Activated CD4-positive, CD25-positive, alpha-beta regulatory T cell treated with anti-CD3 and anti-CD28 coated beads, Interleukin-2, amount 50 U/mL, for 72 hours (primary cell): Measurements from ENCODE around the gene SEMA4B.
"Not testable (repeated sequence)": the region's sequence is repeated elsewhere in the genome, so short reads cannot be mapped to it uniquely, and the experiment has no call there.

Experiments used
- DNase-seq: peaks from one replicate; pipeline ENCODE4 v3.0.0; 2021

Gene SEMA4B

DNA sequence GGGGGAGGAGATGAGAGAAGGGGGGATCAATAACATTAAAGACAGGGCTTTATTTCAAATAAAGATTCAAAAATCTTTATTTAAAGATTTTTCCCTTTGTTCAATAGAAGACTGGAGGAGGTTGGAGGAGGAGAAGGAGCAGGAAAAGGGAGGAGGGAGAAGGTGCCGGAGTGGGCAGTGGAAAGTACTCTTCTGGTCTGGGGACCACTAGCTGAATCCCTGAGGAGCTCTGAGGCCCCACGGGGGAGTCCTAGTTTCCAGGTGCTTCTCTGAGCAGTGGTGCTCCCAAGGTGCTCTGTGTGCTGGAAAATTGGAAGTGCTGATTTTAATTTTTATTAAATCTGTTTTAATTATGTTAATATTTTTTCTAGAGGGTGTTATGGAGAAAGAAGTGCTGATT, 19.4 kb upstream of the SEMA4B start:
- DNase-seq: no peak

DNA sequence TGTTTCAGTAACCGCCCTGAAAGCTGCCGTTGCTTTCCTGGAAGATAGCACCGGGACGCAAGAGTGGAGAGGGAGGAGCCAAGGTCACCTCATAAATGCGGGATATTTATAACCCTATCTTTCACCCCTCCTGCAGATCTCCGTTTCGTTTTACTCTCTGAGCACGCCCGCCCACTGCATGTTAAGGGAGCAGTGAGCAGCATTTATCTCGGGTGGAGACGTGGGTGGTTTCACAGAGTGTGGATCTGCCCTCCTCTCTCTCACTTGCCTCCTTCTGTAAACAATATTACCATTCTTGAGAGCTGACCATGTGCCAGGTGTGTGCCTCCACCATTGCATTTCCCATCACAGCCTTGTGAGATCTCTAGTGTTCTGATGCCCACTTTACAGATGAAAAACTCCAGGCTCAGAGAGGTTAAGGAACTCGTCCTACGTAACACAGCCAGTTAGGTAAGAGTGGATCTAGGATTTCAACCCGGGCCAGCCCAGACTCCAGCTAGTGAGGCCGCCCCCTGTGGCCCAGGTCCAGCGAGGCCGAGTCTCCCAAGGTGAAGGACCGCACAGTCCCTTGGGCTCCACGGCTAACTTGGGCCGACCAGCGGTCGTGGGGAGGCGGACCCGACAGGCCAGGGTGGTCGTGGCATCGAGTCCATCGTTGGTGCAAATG, 16.9 kb upstream of the SEMA4B start:
- DNase-seq: no peak

DNA sequence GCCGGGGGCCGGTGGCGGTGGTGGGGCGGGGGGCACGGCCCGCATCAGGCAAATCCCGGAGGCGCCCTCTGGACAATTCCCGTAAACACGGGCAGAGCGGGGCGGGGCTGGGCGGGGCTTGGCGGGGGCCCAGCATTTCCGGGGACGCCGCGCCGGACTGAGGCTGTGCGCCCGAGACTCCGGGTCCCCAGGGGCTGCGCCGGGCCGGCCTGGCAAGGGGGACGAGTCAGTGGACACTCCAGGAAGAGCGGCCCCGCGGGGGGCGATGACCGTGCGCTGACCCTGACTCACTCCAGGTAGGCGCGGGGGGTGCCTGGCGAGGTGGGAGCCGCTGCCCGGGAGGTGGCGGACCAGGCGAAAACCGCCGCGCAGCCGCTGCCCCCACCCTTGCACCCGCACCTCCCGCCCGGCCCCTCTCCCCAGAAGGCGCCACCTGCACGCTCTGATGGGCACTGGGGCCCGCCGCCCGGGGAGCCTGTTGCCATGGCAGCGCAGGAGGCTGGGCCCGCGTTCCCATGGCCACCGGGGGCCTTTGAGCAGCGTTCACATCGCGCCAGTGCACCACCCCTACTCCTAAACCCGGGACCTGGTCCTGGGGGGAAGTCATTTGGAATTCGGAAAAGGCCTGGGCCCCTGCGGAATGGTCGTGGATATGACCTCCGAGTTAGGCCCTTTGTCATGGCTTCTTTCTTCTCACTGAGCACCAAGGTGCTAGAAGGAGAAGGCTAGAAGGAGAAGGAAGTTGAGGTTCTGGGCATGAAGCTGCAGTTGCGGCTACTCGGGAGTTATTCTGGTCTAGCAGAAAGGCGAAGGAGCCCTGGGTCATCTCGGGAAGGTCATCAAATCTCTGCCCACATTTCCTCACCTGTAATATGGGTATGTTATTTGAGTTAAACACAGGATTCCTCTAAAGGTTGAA, 16.1 kb upstream of the SEMA4B start:
- peak; percentile 57 for DNase-seq

DNA sequence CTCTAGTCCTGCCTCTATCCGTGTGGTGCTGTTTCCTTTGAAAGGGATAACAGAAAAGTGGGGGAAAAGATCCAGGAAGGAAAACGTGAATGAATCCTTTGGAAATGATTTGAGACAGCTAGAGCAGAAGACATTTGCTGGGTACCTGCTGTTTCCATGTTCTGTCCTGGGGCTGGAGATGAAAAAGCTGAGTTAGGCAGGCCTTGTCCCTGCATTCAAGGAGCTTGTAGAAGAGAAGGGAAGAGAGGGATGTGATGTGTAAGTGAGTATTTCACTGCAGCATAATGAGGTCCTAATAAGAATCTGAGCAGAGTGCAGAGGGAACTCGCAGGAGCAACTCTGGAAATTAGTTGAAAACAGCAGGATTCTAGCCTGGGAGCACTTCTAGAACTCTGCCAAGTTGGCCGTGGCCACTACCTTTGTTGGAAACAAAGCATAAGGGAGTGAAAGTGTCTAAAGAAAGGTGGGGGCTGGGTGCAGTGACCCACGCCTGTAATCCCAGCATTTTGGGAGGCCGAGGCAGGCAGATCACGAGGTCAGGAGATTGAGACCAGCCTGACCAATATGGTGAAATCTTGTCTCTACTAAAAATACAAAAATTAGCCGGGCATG, 13.8 kb upstream of the SEMA4B start:
- no peak for DNase-seq

DNA sequence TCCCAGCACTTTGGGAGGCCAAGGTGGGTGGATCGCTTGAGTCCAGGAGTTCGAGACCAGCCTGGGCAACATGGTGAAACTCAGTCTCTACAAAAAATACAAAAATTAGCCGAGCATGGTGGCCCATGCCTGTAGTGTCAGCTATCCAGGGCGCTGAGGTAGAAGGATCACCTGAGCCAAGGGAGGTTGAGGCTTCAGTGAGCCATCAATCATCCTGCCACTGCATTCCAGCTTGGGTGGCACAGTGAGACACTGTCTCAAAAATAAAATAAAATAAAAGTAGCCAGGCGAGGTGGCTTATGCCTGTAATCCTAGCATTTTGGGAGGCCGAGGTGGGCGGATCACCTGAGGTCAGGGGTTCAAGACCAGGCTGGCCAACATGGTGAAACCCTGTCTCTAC, 13.1 kb upstream of the SEMA4B start:
- DNase-seq: not testable (repeated sequence)

DNA sequence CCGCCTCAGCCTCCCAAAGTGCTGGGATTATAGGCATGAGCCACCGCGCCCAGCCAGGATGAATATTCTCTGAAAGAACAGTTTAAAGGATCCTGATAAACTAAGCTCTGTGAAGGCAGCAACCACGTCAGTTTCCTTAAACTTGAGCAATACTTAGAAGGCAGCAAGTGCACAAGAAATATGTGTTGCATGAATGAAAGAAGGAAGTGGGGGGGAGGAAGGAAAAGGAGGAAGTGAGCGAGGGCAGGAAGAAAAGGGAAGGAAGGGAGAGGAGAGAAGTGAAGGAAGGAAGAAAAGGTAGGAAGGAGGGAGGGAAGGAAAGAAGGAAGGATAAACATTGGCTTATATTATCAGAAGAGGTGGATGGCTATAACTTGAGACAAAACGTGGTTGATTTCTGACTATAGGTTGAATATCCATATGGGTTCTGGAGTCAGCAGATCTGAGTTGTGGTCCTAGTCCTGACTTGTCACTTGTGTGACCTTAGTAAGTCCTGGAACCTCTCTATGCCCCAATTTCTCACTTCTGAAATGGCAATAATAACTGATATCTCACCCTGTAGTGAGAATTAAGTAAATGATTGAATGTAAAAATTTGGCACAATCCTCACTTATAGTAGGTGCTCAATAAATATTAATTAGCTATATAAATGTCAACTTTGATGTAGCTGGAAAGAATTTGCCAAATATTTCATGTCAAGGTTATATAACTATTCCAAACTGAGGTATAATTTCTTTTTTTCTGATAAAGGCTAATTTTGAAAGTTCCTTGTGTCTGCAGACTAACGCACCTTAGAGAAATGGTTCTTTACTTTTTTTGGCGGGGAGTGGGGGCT, 12.0 kb upstream of the SEMA4B start:
- no peak for DNase-seq

DNA sequence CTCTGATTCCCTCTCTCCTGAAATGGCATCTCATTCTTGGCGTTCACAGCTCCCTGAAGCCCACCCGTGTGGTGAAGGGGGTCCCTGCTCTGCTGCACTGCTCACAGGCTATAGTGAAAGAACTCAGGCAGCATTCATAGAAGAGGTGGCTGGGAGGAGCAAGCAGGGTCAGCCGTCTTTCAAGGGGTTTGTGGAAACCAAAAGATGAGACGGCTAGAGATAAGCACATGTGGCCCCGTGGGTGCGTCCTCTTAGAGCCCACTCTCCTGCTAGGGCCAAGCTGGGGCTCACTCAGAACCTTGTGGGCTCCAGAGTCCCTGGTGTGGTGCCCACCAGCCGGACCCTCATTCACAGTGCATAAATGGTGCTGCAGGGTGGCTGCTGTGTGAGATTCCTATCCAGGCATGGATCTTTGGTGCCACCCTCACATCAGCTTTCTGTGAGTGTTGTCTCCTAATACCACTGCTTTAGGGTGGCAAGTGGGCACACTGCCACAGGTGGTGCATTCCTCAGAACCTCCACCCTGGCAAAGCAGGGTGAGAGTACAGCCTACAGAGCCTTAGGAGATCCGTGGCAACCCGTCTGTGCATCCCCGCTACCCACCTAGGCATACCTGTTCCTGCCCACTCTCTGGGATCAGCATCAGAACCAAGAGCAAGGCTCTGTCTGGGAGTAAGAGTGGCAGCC, 11.2 kb upstream of the SEMA4B start:
- no peak for DNase-seq

DNA sequence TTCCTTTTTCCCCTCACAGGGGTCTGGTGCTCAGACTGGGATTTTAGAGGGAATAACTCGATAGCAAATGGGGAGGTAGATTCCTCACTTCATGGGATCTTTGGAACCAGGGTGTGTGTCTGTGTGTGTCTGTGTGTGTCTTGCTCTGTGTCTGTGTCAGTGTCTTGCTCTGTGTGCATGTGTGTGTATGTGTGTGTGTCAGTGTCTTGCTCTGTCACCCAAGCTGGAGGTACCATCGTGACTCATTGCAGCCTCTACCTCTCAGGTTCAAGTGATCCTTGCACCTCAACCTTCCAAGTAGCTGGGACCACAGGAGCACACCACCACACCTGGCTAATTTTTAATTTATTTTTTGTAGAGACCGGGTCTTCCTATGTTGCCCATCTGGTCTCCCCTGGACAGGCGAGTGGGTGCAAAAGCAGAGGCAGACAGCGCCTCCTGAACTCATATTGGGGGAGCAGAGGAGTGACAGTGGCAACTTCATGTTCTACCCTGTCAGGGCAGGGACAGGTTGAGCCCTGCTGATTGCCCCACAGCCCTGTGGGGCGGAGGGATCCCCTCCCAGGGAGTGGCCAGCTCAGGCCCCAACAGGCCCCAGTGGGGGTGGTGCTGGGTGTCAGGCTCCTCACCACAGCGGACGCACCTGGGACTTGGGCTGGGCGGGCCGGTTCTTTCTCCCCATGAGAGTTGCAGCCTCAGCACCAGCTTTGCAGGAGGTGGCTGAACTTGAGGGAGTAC, 10.4 kb upstream of the SEMA4B start:
- no peak for DNase-seq

DNA sequence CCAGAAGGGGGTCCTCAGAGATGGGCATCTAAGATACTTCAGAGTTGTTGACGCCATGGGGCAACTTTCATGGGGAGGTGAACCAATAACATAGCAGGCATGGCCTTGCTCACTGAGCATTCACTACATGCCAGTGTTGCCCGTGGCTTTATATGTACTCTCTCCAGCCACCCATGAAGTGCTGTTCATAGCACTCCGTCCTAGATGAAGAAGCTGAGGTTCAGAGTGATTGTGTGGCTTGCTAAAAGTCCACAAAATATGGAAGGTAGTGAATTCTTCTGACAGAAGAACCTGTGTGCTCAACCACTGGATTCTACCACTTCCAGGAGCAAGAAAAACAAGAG, 9.8 kb upstream of the SEMA4B start:
- no peak for DNase-seq

DNA sequence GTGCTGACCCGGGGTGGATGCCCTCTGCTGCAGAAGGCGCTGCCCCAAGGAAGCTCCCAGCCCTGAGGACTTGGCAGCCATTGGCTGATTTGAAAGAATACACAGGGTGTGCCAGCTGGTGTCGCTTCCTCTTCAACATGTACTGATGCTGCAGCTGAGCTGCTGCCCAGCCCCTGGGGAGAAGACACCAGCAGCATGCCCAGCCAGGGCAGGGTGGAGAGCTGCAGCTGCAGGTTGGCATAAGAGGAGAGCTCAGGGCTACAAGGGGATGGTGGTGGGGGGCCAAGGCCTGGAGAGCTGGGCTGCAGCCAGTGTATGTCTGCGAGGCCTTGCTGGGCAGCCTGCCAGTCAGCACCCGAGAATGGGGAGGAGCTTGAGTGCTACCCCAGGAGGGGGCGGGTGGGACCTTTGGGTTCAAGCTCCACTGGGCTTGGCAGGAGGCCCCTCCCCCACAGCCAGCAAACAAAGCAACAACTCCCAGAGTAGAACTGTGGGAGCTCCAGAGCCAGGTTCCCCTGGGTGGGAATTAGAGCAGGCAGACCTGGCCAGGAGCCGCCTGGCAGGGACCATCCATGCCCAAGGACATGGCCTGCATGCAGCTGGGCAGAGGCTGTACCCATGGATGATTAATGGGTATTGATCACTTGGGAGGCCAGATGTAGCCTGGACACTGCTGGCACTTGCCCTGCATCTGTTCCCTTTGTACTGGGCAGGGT, 9.2 kb upstream of the SEMA4B start:
- peak; percentile 41 for DNase-seq

DNA sequence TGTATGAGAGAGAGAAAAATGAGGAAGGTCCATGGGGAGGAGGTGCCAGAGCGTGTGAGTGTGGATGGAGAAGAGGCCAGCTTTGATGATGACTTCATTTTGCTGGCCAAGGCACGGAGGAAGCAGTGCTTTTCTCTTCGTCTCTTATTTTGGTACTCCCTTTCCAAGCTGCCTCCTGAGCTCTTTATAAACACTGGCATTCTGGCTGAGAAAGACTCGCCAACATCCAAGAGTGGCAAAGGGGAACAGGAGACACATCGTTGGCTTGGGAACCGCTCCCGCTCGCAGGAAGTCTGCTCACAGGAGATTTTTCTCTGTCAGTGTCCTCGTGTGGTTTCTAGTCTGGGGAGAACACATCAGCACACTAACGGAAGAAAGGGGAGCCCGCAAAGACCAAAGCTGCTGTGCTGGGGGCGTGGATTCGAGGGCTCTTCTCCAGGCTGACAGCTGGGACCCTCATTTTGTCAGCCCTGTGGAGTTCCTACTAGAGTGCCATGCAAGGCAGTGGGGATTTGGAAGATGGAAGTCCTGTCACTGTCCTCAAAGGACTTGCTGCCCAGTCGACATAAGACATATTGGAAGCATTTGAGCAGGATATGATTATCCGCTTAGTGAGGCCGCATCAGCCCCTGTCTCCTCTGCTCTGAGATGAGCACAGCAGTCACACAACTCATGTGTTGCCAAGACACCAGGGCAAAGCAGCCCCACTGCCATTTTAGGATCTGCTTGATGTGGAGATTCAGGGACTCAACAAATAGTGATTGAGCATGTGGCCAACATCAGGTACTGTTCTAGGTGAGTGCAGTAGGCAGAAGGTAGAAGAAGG, 8.0 kb upstream of the SEMA4B start:
- no peak for DNase-seq

DNA sequence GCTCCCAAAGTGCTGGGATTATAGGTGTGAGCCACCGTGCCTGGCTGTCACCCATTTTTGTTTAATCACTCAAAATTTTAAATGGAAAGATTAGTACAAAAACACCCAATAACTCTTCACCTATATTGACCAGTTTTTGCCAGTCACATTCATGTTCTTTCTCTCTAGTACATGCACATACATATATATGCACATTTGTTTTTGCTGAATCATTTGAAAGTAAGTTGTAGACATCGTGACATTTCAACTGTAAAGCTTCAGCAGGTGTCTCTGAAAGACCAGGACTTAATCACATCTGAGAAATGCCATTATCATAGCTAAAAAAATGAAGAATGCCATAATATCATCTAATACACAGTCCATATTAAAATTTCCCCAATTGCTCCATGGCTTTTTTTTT, 6.5 kb upstream of the SEMA4B start:
- DNase-seq: no peak

DNA sequence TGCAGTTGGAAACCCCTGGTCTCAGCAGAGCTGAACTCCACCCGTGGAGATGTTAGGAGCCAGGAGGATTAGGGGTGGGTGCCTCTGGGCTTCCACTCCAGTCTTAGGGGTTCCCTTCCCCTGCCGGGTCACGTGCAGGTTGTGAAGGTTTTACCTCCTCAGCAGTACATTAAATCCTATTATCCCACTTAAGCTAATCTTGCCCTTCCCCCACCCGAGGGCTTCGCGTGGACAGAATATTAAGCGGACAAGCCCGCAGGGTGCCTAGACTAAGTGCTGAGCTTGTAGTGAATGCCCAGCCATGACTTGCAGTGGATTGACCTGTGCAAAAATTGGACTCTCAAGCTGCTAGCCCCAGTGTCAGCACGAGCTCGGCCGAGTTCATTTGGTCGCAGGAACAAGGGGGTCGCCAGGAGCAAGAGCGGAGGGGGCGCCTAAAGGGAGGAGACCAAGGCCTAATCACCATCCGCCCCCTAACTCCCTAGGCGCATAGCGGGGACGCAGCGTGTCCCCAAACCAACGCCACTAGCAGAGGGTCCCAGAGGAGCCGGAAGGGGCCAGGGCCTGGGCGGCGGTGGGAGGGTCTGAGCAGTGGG, 498 bp upstream of the SEMA4B start:
- no peak for DNase-seq

DNA sequence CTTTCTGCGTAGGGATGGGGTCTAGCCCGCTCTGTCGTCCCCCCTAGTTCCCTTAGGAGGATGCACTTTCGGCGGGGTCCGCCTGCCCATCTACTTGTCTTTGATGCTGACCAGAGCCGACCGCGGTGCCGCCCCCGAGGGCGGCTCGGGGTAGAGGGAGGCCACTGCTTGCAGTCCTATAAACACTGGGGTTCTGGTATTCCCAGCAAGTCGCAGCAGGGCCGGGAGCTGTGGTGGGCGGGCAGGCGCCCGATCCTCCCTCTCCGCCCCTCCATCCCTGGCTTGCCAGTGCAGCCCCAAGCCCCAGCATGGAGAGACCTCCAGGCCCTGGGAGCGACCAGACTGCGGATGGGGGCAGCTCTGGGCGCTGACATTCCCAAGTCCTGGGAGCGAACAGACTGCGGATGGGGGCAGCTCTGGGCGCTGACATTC, 830 bp downstream of the SEMA4B start:
- DNase-seq: peak; percentile 40

DNA sequence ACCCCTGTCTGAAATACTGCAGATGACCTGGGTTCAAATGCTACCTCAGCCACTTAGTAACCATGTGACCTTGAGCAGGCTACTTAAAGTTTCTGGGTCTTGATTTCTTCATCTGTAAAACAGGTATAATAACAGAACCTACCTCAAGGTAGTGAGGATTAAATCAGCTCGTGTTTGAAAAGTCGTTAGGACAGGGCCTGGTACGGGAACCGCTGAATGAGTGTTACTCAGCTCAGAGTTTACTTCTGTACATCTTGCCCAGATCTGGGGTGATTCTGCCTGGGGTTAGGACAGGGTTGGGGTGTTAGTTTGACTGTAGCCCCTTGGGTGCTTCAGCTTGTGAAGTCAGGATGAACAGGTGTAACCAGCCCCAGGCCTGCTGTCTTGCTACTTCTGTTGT, 1.8 kb downstream of the SEMA4B start:
- DNase-seq: no peak

DNA sequence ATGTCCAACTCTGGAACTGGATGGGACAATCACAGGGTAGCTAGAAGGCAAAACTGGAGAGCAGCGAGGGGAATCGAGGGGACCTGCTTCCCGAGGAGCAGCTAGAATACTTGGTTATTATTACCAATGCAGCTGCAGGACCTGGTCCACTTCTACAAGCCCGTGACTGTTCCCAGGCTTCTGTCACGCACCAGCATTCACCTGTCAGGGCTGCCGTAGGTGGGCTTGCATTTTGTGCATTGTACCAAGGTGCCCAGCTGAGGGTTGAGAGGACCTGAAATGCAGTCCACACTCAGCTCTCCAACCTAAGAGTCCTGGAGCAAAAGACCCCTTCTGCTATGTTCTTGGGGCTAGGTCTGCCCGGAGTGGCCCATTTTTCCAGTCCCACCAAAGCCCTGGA, 2.3 kb downstream of the SEMA4B start:
- DNase-seq: no peak

DNA sequence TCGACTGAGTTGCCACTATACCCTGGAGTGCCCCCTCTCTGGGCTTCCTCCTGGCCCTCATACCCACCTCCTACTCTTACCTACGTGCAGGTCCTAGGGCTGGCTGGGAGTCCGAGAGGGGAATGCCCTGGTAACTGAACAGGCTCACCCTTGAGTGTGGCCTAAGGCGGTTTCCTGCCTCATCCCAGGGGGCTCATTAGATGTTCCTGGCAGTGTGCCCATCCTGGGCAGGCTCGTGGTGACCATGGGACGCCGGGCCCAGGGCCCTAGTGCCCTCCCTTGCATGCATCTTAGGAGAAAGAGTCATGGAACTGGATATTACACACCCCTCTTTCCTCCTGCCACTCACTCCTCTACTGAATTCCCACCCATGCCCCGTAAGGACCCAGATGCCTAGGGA, 2.8 kb downstream of the SEMA4B start:
- no peak for DNase-seq

DNA sequence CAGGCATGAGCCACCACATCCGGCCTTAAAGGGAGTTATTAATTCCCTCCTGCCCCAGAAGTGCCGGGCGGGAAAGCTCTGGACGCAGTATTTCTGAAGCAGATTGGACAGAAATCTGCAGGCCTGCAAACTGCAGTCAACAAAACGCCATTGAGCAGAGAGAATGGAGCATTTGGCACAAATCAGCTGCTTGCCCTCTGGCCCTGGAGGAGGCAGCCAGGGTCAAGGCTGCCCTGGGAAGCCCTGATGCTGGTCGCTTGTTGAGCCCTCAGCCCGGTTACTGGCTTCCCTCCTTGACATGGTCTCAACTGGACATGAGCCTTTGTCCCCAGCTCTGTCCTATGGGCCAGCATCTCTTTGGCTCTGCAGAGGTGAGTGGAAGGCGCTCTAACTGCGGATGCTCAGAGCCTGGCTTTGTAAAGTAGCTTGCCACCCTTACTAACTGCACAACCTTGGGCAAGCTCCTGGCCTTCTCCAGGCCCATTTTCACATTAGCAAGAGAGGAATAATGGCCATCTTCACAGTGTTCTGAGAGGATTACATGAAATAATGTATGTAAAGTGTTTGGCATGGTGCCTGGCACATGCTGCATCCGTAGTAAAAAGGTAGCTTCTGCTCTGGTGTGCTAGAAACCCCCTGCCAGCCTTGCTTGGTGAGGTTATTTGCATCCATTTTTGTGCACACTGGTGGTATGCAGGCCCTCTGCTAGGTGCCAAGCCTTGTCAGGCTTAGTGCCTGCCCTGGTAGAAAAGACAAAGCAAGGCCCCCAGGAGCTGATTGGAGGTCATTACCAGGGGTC, 4.1 kb downstream of the SEMA4B start:
- DNase-seq: no peak

DNA sequence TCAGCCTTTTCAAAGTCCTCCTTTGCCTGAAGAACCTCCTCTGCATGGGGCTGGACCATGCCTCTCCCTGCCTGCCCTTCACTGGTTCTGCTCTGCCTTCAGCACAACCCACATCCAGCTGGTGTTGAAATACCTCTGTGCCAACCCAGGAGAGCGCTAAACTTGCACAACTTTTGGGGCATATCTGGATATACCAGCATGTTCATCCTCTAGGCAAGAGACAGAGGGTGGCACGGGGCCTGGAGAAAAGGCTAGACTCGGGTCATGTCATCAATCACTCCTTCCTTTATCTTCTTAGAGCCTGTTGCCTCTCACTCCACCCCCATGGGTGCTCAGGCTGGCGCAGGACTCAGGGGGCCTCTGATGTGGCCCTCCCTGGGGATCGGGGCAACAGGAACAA, 4.8 kb downstream of the SEMA4B start:
- no peak for DNase-seq
